NCI-H2196 treated with DMSO at 0.1 percent for 48 hours (cell line): ENCODE measurements around the gene IL18BP.

Source experiments
- DNase-seq: peaks from one replicate; lab custom pipeline; 2025; ENCODE audit not compliant: unreplicated experiment; lab: John Stamatoyannopoulos, UW

IL18BP gene

DNA sequence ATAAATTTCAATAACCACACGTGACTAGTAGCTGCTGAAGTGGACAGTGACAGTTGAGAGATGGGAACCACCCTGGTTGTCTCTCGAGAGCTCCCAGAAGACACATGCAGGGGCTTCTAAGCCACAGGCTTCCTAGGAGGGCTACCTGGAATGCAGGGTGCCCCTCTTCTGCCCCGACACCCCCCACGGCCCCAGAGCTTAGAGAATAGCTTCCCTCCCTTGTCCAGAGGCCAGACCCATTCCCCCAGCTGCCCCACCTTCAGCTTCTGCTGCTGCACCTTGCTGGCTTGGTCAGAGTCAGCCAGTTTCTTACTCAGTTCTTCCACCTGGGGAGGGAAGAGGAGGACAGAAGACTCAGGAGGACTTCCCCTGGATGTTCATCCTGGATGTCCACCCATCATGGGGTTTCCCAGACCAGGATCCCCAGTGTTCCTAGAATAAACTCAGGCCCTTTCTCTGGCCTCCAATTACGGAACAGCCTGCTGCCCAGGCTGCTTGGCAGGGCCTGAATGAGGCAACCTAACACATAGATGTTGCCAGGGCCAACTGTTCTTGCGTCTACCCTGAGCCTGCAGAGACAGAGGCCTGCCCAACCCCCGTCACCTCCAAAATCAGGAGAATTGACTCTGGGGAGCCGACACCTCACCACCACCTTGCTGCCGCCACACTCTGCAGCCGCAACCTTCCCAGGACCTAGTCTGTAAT lies 12.0 kb downstream of the IL18BP start:
- DNase-seq, result no peak

DNA sequence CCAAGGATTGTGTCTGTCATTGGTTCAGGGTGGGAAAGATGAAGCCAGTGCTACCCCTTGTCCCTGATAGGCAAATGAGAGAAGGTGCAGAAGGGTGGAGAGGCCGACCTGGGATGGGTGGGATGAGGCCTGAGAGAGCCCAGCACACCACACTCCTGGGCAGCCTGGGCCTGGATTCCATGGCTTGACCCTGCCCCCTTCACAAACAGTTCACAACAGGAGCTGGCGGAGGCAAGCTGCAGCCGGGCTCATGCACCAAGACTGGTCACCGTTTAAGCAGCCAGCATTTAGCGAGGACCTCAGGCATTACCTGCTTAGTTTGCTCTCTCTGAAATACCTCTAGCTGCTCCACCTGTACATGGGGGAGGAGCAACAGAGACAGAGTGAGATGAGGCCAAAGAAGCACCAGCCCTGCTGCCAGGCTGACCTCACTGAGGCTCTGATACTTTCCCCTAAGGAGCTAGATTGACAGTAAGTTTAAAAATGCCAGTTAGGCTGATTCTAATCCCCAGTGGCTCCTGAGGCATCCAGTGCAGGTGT lies 13.5 kb downstream of the IL18BP start:
- no peak for DNase-seq

DNA sequence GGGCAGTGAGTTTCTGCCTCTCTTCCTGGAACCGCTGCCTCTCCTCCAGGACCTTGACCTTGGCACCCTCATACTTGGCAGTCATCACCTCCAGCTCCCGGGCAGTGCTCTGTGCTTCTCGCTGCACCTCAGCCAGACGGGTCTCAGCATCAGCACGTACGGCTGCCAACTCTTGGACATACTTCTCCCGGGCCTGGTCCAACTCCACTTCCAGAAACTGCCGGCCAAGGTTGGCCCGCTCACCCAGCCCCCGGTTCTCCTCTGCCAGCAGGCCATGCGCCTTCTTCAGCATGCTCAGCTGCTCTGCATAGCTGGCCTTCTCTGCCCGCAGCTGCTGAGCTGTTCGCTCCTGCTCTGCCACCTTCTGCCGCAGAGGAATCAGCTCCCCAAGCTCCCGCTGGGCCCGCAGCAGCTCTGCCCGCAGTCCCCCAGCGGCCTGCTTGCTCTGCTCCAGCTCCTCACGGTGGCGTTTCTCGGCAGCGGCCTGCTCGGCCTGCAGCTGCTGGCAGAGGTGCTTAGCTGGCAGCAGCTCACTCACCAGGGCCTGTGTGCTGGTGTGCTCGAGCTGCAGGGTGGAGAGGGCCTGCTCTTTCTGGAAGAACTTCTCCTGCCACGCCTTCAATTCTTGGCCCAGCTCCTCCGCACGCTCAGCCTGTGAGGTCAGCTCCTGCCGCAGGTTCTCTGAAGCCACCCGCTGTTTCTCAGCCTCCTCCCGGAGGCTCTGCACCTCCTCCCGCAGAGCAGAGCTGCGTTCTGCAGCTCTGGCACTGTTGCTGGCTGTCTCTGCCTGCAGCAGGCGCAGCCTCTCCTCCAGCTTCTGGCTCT lies 14.4 kb downstream of the IL18BP start:
- no peak for DNase-seq

DNA sequence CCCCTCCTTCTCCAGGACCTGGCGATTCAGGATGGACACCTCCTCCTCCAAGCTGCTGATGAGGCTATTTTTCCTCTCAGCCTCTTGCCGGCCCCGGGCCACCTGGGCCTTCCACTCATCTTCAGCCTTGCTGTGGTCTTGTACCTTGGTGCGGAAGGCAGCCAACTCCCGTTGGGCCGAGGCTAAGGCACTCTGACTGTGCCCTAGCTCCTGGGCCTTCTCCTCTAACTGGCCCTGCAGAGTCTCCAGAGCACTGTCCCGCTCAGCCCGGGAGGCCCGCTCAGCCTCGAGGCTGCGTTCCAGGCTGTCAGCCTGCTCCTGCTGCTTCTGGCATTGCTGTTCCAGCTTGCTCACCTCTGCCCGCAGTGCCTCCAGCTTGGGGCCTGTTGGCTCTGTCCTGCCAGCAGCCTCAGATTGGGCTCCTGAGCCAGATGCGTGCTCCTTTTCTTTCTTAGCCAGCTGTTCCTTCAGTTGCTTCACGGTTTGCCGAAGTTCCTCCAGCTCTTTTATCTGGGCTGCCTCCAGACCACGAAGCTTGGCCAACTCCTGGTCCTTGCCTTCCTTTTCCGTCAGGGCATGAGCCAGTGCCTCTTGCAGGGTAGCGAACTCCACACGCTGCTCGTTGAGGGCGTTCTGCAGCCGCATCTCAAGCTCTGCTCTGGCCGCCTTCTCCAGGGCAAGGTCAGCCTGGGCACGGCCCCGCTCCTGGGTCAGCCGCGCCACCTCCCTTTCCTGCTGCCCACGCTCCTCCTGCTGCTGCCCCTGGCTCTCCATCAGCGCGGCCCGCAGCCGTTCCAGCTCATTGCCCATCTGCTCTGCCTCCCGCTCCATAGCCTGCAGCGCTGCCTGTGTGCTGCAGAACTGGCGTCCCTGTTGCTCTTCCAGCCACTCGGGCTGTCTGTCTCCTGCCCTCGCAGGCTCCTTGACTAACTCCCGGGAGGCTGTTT lies 15.3 kb downstream of the IL18BP start:
- DNase-seq, result no peak

DNA sequence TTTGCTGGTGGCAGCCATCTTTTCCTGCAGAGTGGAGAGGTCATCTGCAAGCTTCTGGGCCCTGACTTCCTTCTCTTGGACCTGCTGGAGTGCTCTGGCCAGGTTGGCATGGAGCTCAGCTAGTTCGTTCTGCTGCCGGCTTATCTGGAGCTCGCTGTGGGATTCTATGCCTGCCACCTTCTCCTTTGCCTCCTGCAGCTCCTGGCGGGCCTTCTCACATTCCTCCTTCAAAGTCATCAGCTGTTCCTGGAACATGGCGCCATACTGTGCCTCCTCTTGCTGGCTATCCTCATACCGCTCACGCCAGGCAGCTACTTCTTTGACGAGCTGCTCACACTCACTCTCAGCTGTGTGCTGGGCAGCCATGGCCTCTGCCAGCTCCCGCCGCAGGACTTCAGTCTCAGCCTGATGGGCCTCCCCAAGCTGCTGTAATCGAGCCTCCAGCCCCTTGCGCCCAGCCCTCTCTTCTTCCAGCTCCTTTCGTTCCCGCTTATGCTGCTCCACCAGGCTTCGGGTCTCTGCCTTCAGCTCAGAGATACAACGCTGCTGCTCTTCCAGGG lies 16.1 kb downstream of the IL18BP start:
- no peak for DNase-seq

DNA sequence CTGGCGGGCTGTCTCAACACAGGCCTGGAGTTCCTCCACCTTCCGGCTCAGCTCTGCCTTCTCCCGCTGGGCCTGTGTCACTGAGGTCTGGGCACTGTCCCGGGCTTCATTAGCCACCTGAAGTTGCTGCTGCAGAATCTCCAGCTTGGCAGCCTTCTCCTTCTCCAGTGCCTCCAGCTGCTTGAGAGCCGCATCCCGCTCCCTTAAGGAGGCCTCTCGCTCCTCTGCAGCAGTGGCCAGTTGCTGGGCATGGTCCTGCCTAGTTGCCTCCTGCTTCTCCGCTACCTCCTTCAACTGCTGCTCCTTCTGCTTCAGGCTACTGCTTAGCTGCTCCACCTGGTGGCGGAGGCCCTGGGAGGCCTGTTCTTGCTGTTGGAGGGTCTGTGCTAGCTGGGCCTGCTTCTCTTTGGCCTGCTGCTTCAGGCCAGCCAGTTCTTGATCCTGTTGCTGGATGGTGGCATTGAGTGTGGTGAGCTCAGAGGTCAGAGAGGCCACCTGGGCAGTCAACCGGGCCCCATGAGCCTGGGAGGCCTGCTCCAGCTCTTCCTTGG lies 16.9 kb downstream of the IL18BP start:
- DNase-seq, result no peak

DNA sequence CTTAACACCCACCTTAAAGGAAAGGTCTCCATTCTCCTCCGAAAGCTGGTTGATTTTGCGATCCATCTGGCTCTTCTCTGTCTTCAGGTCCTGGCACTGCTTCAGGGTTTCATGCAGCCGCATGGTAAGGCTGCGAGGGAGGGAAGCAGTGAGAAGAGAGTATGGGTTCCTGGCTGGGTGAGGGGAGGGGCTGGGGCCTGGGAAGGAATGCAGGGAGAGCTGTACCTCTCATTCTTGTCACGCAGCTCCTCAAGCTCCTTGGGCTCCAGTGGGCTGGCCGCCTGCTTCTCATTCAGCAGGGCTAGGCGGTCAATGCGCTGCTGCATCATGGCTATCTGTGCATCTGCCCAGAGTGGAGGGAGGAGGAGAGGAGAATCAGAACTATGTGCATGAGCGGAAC lies 19.5 kb downstream of the IL18BP start:
- DNase-seq, result no peak

DNA sequence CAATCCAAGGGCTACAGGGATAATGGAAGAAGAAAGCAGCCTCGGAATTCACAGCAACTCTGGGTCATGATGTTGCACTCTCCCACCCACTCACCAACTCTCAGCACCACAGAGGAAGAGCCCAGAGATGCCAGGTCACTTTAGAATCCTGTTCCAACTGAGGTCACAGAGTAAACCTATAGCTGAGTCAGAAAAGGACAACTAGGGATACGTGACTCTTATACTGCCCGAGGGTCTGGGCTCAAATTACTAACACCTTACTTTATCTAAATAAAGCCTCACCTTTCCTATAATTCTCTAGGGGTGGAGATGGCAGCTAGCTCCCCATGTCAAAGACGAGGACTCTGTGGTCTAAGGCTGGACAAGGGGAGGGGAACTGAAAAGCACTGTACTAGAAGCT lies 24.6 kb downstream of the IL18BP start:
- no peak for DNase-seq

DNA sequence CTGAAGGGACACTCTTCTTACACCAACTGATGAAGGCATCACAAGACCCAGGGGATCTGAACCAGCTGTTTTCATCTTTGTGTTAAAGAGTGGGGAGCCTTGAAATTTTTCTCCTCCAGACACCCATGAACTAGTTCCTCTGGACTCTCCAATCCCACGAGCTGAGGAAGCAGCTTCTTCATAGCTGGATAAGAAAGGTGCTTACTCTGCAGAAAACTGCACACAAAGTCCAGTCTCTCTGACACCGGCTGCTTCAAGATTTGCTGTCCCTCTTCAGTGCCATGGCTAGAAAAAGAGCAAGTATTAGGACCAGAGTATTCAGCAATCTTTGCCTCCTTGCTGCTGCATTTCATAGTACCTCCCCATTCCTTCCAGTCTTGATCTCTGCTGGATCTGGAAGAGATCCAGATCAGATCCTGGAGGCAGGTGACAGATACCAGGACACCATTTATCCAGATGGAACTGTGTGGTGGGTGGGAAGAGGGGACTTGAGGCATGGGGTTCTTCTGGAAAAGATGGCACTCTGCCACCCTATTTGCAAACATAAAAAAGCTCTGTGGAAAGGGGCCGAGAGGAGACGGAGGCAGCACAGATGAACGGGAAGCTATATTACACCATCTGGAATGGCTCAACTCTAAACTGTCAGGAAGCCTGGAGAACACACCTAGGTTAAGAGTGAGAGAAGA lies 25.5 kb downstream of the IL18BP start:
- DNase-seq, result no peak

DNA sequence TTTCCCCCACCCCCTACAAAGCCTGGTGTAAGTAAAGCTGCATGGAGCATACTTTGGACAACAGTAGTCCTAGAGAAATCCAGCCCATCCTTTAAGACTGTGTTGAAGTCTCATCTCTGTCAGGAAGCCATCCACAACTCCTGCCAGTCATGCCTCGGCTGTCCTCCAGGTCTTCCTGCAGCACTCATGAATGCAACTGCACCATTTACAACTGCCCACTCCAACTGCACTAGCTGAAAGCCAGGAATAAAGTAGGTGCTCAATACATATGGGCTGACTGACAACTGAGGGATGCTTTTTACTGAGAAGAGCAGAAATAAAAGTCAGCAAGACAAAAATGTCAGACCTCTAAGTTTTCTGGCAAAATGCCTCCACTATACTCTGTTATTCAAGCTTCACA lies 27.4 kb downstream of the IL18BP start:
- no peak for DNase-seq

DNA sequence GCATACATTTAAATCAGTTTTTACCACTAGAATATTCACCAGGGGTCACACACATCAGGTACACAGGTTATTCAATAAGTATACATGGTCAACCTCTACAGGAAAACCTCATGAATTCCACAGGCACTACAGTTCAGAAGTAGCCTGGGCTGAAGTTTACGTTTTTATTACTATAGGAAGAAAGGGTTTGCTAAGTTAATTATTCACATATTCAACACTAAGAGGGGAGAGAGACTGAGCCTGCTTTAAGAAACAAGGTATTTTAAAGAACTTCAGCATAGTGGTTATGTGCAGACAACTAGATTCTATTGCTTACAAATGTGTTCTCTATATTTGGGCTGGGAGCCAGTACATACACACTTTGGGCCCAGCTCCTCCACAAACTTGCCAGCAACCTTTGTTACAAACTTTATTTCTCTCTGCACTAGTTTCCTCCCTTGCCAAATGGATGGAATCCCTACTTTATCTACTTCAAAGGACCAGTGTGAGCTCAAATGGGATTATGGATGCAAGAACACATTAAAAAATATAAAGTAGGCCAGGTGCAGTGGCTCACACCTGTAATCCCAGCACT lies 31.9 kb downstream of the IL18BP start:
- no peak for DNase-seq

DNA sequence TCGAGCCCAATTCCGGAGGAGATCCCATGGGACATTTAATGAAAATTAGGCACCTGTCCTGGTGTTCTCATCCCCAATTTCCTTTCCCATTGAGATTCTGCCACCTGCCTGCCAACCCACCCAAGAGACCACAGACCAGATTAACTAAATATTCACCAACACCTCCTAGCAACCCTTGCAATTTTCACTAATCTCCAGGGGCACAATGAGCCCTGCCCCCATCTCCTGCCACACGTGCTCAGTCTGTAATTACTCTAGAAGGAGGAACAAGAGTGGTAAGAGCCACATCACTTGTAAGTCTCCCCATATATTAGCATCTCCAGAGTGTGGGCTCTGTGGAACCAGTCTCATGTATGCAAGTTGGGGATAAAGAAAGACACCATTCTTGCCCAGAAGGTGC lies 38.0 kb downstream of the IL18BP start:
- DNase-seq, result no peak

DNA sequence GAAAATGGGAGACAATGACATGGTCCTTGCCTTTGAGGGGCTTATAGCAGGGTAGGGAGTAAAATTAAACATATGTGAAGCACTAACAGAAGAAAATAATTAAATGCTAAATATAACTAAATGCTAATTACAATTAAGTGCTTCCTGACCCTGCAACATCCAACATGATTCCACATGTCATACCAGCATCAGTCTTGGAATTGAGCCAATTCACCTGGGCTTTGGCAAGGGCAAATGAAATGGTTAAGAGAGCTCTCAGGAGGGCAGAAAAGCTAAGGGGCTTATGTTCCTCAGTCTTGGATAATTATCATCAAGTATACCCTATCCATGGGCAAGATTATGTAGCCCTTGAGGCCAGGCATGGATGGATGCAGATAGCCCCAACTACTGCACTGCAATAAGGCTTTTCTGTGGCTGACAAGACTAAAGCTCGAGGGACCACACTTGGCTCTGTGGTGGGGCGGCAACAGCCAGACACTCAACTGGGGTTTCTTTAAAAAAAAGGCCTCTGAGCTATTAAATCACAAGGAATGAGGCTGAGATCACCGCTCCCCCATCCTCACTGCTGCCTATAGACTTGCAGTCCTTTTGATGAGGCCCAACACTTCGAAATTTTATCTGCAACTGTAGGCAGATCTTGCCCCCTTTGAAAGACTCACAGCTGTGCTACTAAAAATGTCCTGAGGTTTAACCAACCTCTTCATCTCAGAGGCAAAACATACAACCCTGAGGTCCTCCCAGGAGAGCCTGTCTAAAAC lies 39.0 kb downstream of the IL18BP start:
- no peak for DNase-seq

DNA sequence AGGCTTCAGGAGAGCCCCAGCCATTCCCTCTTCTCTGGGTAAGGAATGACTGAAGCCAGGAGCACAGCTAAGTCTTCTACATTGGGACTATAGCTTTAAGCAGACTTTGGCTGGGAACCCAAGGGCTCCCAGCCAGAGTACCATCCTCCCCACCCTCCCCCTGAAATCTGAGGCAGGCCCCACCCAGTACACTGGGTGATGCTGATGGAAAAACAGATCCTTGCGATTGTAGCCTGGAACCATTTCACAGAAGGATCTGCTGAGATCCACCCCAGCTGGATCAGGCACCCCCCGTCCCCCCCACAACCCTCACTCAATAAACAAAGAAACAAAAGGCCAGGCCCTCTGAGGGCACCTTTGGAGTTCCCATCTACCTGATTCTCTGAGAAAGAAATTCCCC lies 39.8 kb downstream of the IL18BP start:
- DNase-seq, result peak; percentile 18

DNA sequence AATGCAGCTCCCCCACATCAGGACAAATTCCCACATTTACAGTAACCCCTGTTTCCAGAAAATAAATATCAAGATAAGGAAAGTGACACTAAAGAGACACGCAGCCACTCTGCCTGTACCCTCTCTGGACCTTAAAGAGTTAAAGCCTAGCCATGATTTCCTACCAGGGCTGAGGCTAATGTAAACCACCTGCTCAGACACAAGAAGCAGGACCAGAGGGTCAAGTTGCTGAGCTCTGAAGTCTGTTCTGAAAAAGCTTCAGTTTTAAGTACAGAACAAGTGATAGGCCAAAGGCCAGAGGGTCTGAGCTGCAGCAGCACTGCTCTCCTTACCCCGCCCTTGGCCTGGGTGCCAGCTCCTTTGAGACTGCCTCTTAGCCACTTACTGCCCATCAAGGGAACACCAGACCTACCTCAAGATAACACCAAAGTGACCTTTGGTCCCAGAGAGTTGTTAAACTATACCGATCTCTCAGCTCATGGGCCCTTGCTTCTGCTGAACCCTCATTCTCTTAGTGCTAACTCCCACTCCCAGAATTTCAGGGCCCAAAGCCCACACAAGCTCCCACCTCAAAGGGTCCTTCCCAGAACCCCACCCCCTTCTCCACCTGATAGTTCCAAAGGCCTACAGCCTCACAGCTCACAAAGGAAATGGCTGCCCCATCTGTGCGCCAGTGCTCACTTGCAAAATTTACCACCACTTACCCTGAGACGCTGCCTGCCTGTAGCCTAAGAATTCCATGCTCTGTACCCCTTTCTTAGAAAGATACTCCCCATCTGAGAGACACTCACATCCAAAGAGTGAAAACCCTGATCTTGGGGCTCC lies 40.5 kb downstream of the IL18BP start:
- no peak for DNase-seq

DNA sequence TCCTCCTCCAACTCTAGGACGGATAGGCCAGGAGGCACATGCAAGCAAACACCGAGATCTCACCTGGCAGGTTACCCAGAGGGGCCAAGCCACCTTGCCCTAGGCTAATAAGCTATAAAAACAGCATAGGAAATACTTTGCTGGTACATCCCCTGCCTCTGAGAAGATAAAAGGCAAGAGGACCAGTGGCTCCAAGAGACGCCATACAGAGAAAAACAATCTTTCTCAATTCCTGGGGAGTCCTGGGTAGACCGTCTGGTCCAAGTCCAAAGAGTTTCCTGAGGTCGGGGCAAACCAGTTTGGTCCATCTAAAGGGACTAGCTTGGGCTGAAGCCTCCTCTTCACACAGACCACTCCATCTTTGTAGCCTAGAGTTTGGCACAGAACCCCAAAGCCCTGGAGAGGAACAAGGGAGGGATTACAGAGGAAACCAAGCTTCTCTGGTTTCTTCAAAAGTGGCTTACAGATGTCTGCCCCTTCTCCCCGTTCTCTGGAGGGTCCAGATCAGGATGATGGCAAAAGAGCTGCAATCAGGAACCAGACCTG lies 41.2 kb downstream of the IL18BP start:
- DNase-seq, result no peak

DNA sequence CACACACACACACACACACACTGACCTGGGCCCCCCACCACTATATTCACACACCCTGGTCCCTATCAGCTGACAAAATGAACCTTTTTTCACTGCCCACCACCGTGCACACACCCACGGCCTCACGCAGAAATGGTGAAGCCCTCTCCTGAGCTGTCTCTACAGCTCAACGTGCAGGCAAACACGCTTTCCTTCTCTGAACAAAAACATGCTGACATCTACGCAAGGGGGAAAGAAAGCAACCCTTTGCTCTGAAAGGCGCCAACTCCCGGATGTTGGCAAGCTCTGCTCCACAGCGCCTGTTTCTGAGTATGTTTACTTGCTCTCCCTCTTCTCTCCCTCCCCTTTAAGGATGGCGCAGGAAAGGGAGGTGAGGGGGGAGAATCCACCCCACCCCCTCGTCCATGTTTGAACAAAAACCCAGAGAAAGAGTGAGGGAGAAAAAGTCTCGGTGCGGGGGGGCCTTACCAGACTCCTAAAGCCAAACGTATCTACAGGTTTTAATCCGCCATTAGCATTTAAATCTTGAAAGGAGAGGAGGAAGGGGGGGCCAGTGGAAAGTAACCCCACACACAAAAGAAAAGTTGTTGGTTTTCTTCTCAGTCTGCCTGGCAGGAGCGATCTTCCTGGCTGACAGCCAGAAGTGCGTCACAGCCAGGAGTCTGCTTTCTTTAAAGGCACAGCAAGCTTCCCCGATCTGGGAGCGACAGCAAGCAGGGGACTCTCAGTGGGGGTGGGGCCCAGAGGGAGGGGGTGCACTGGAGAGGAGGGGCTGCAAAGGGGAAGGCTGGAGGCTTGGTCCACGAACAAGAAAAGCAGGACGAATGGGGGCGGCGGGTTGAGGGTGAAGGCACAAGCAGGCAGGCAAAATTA lies 42.0 kb downstream of the IL18BP start:
- DNase-seq, result peak; percentile 91
